ENCODE measurements around the gene GLI3. TPM values are rescaled to one million over a fixed set of nuclear protein-coding genes. Genes with fewer than 3 reads are reported as not detected.

The GLI3 gene
- total and polyA plus RNA-seq, 2 donors (not counting 1 experiment from before 2014, with no cell fraction given): 6.4 to 6.5 TPM

DNA sequence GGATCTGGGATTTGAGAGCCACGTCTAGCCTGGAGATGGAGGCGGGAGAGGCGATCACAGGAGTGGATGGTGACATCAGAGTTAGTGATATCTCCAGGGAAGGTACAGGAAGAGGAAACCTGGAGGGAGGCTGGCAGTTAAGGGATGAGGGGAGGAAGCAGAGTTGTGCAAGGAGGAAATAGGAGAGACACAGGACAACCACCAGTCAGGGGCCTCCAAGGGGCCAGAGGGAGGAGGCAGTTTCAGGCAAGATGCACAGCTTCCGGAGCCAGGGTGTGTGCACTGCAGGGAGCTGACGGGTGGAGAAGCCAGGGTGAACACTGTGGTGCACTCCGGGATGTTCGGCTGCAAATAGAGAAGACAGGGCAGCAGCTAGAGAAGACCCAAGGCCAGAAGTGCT, 141.2 kb downstream of the GLI3 start:
- DNase-seq (ENCODE audit: low read depth in 2 of 2): no peak
- Histone ChIP-seq H2AFZ (ENCODE audit: low read length) (no peak overlapping the region), H3K36me3 (ENCODE audit: control insufficient read depth, insufficient read depth, low read length) (no peaks in the 10 kb centered on the region)

GRCh38 chr7:42093349-42093905, 143.6 kb downstream of the GLI3 start:
- H3K27ac ChIP-seq (ENCODE audit: insufficient read depth, low read length): no peak overlapping the region
- peaks cover 2% of the 10 kb centered on the region for H3K79me2 ChIP-seq (ENCODE audit: control insufficient read depth, insufficient read depth, low read length)
- H4K20me1 ChIP-seq (ENCODE audit: control insufficient read depth, extremely low read depth, insufficient read depth, low read length): no peaks in the 10 kb centered on the region
- no peaks in the 10 kb centered on the region for H3K27me3 ChIP-seq (ENCODE audit: control insufficient read depth, insufficient read depth, low read length)
- TF ChIP-seq CTCF (conservative IDR thresholded peaks at IDR 0.05 in 1 of 2, IDR thresholded peaks at IDR 0.05 in 1 of 2; ENCODE audit: low read depth in 1 of 2, low read length in 2 of 2): no peak
- TF ChIP-seq EZH2 (IDR thresholded peaks at IDR 0.05; ENCODE audit: low read length, missing control alignments): no peak
- peaks cover 29% of the 10 kb centered on the region for H3K4me1 ChIP-seq (ENCODE audit: control insufficient read depth, extremely low read depth, insufficient read depth, low read length)
- no peaks in the 10 kb centered on the region for H3K9me3 ChIP-seq (ENCODE audit: control insufficient read depth, insufficient read depth, low read depth, low read length)
- no peak overlapping the region for H3K9ac ChIP-seq (ENCODE audit: insufficient read depth, low read length)
- DNase-seq (ENCODE audit: low read depth in 2 of 2): peak in 1 of 2 donors; percentile 38
- no peak overlapping the region for H3K4me2 ChIP-seq (ENCODE audit: extremely low read depth, insufficient read depth, low read length)
- no peaks in the 10 kb centered on the region for H3K36me3 ChIP-seq (ENCODE audit: control insufficient read depth, insufficient read depth, low read length)
- no peak overlapping the region for H3K4me3 ChIP-seq (replicated peaks in 1 of 4; ENCODE audit: control extremely low read depth in 1 of 4, insufficient read depth in 1 of 4, low read depth in 3 of 4, low read length in 4 of 4)
- H2AFZ ChIP-seq (ENCODE audit: low read length): no peak overlapping the region

More for the DNA sequence above, 141.2 kb downstream of the GLI3 start:
- Histone ChIP-seq H3K9me3 (ENCODE audit: control insufficient read depth, insufficient read depth, low read depth, low read length) (no peaks in the 10 kb centered on the region), H4K20me1 (ENCODE audit: control insufficient read depth, extremely low read depth, insufficient read depth, low read length) (no peaks in the 10 kb centered on the region), H3K4me3 (replicated peaks in 1 of 4; ENCODE audit: control extremely low read depth in 1 of 4, insufficient read depth in 1 of 4, low read depth in 3 of 4, low read length in 4 of 4) (no peak overlapping the region), H3K27ac (ENCODE audit: insufficient read depth, low read length) (no peak overlapping the region), H3K79me2 (ENCODE audit: control insufficient read depth, insufficient read depth, low read length) (peaks cover 2% of the 10 kb centered on the region), H3K4me1 (ENCODE audit: control insufficient read depth, extremely low read depth, insufficient read depth, low read length) (peaks cover 37% of the 10 kb centered on the region), H3K4me2 (ENCODE audit: extremely low read depth, insufficient read depth, low read length) (no peak overlapping the region), H3K9ac (ENCODE audit: insufficient read depth, low read length) (no peak overlapping the region), H3K27me3 (ENCODE audit: control insufficient read depth, insufficient read depth, low read length) (no peaks in the 10 kb centered on the region)
- TF ChIP-seq EZH2 (IDR thresholded peaks at IDR 0.05; ENCODE audit: low read length, missing control alignments) (no peak), CTCF (conservative IDR thresholded peaks at IDR 0.05 in 1 of 2, IDR thresholded peaks at IDR 0.05 in 1 of 2; ENCODE audit: low read depth in 1 of 2, low read length in 2 of 2) (no peak)

GRCh38 chr7:42091461-42092291, 145.3 kb downstream of the GLI3 start:
- Histone ChIP-seq H4K20me1 (ENCODE audit: control insufficient read depth, extremely low read depth, insufficient read depth, low read length) (no peaks in the 10 kb centered on the region), H3K9me3 (ENCODE audit: control insufficient read depth, insufficient read depth, low read depth, low read length) (no peaks in the 10 kb centered on the region), H3K4me1 (ENCODE audit: control insufficient read depth, extremely low read depth, insufficient read depth, low read length) (peaks cover 12% of the 10 kb centered on the region), H2AFZ (ENCODE audit: low read length) (no peak overlapping the region), H3K4me3 (replicated peaks in 1 of 4; ENCODE audit: control extremely low read depth in 1 of 4, insufficient read depth in 1 of 4, low read depth in 3 of 4, low read length in 4 of 4) (no peak overlapping the region), H3K36me3 (ENCODE audit: control insufficient read depth, insufficient read depth, low read length) (no peaks in the 10 kb centered on the region), H3K27ac (ENCODE audit: insufficient read depth, low read length) (no peak overlapping the region), H3K27me3 (ENCODE audit: control insufficient read depth, insufficient read depth, low read length) (no peaks in the 10 kb centered on the region), H3K4me2 (ENCODE audit: extremely low read depth, insufficient read depth, low read length) (peak overlapping the region; percentile 15), H3K79me2 (ENCODE audit: control insufficient read depth, insufficient read depth, low read length) (peaks cover 2% of the 10 kb centered on the region), H3K9ac (ENCODE audit: insufficient read depth, low read length) (no peak overlapping the region)
- DNase-seq (ENCODE audit: low read depth in 2 of 2): peak; percentile 27 to 47
- TF ChIP-seq EZH2 (IDR thresholded peaks at IDR 0.05; ENCODE audit: low read length, missing control alignments): no peak
- TF ChIP-seq CTCF (conservative IDR thresholded peaks at IDR 0.05 in 1 of 2, IDR thresholded peaks at IDR 0.05 in 1 of 2; ENCODE audit: low read depth in 1 of 2, low read length in 2 of 2): no peak

Measured in fibroblast of lung (primary cell).